HG03457 (cell line): Measurements from ENCODE around the gene NET1.
A peak's percentile ranks its signal among the peaks of the same experiment; 100 is the strongest.

Experiments
- ATAC-seq: cut with Tn5 transposase; IDR thresholded peaks from one replicate; pipeline ENCODE4 v1.9.1; 2021; ENCODE audit warnings: moderate number of reproducible peaks; ENCODE audit not compliant: unreplicated experiment

NET1 gene

GRCh38 chr10:5441106-5441505, 28.7 kb downstream of the NET1 start:
- no peak for ATAC-seq

GRCh38 chr10:5442065-5442989, 30.0 kb downstream of the NET1 start:
- no peak for ATAC-seq

- peak; percentile 34 for ATAC-seq
Measured at GRCh38 chr10:5442990-5443370, 30.6 kb downstream of the NET1 start.

GRCh38 chr10:5443429-5443828, 31.1 kb downstream of the NET1 start:
- ATAC-seq: peak; percentile 72

GRCh38 chr10:5445006-5445405, 32.6 kb downstream of the NET1 start:
- ATAC-seq: no peak

- ATAC-seq: peak; percentile 41
Measured at GRCh38 chr10:5446390-5446926, 34.1 kb downstream of the NET1 start.

GRCh38 chr10:5447056-5447455, 34.7 kb downstream of the NET1 start:
- no peak for ATAC-seq

- ATAC-seq: peak; percentile 34
Measured at GRCh38 chr10:5447611-5448071, 35.3 kb downstream of the NET1 start.

GRCh38 chr10:5448333-5449001, 36.1 kb downstream of the NET1 start:
- ATAC-seq: no peak

- no peak for ATAC-seq
Measured at GRCh38 chr10:5449227-5449626, 36.9 kb downstream of the NET1 start.

GRCh38 chr10:5449823-5450222, 37.5 kb downstream of the NET1 start:
- no peak for ATAC-seq

GRCh38 chr10:5450605-5451384, 38.4 kb downstream of the NET1 start:
- ATAC-seq: no peak

- no peak for ATAC-seq
Measured at GRCh38 chr10:5453749-5454489, 41.6 kb downstream of the NET1 start.

GRCh38 chr10:5456563-5456962, 44.2 kb downstream of the NET1 start:
- no peak for ATAC-seq

- ATAC-seq: no peak
Measured at GRCh38 chr10:5457741-5458140, 45.4 kb downstream of the NET1 start.

GRCh38 chr10:5458425-5458824, 46.1 kb downstream of the NET1 start:
- no peak for ATAC-seq

GRCh38 chr10:5458949-5459747, 46.8 kb downstream of the NET1 start:
- no peak for ATAC-seq

GRCh38 chr10:5460468-5461202, 48.3 kb downstream of the NET1 start:
- no peak for ATAC-seq

GRCh38 chr10:5461203-5461588, 48.8 kb downstream of the NET1 start:
- ATAC-seq: no peak
